ENCODE data around the gene SIGLEC12.
"Not testable (repeated sequence)": the region's sequence is repeated elsewhere in the genome, so short reads cannot be mapped to it uniquely, and the experiment has no call there.

The SIGLEC12 gene

GRCh38 chr19:51505904-51506303 lies 4.3 kb upstream of the SIGLEC12 start:
- Histone ChIP-seq H3K9ac (ENCODE audit: low read depth in 1 of 2, low read length in 2 of 2) (no peak overlapping the region), H3K27me3 (ENCODE audit: control insufficient read depth in 2 of 2, insufficient read depth in 2 of 2, low read length in 2 of 2) (no peaks in the 10 kb centered on the region), H3K9me3 (ENCODE audit: control insufficient read depth in 2 of 2, low read length in 2 of 2) (no peaks in the 10 kb centered on the region), H3K27ac (ENCODE audit: low read depth in 2 of 2, low read length in 2 of 2) (no peak overlapping the region), H3K4me1 (ENCODE audit: control insufficient read depth in 2 of 2, insufficient read depth in 2 of 2, low read length in 2 of 2) (no peaks in the 10 kb centered on the region), H3K36me3 (ENCODE audit: control insufficient read depth in 2 of 2, insufficient read depth in 2 of 2, low read length in 2 of 2) (no peaks in the 10 kb centered on the region), H3K4me3 (ENCODE audit: low read length in 2 of 2) (no peak overlapping the region)

GRCh38 chr19:51503896-51504295 lies 2.3 kb upstream of the SIGLEC12 start:
- no peaks in the 10 kb centered on the region for H3K27me3 ChIP-seq (ENCODE audit: control insufficient read depth in 2 of 2, insufficient read depth in 2 of 2, low read length in 2 of 2)
- no peaks in the 10 kb centered on the region for H3K4me1 ChIP-seq (ENCODE audit: control insufficient read depth in 2 of 2, insufficient read depth in 2 of 2, low read length in 2 of 2)
- H3K4me3 ChIP-seq (ENCODE audit: low read length in 2 of 2) = no peak overlapping the region
- no peak overlapping the region for H3K9ac ChIP-seq (ENCODE audit: low read depth in 1 of 2, low read length in 2 of 2)
- no peak overlapping the region for H3K27ac ChIP-seq (ENCODE audit: low read depth in 2 of 2, low read length in 2 of 2)
- no peaks in the 10 kb centered on the region for H3K36me3 ChIP-seq (ENCODE audit: control insufficient read depth in 2 of 2, insufficient read depth in 2 of 2, low read length in 2 of 2)
- H3K9me3 ChIP-seq (ENCODE audit: control insufficient read depth in 2 of 2, low read length in 2 of 2) = no peaks in the 10 kb centered on the region

DNA sequence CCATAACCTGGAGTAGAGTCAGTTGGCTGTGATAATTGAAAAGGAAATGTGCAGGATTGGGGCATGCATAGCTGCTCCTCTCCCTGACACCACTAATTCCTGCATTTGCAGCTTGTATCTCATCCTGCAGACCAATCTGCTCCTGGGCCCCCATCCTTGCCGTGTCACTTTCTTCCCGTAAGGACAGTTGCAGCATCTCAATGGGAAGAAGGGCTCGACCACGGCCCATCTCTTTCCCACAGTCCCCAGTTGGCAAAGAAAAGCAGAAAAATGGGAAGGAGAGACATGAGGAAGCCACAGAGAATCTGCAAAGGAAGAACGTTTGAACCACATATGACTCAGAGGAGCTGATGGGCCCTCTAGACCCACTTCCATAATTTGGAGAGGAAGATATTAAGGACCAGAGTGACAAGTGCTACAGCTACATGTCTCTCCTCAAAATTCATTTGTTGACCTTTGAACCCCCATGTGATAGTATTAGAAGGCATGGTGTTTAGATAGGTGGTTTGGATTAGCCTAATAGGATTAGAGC lies 1.8 kb upstream of the SIGLEC12 start:
- Histone ChIP-seq H3K4me3 (ENCODE audit: low read length in 2 of 2) (no peak overlapping the region), H3K4me1 (ENCODE audit: control insufficient read depth in 2 of 2, insufficient read depth in 2 of 2, low read length in 2 of 2) (no peaks in the 10 kb centered on the region), H3K9me3 (ENCODE audit: control insufficient read depth in 2 of 2, low read length in 2 of 2) (no peaks in the 10 kb centered on the region), H3K27me3 (ENCODE audit: control insufficient read depth in 2 of 2, insufficient read depth in 2 of 2, low read length in 2 of 2) (no peaks in the 10 kb centered on the region), H3K9ac (ENCODE audit: low read depth in 1 of 2, low read length in 2 of 2) (no peak overlapping the region), H3K36me3 (ENCODE audit: control insufficient read depth in 2 of 2, insufficient read depth in 2 of 2, low read length in 2 of 2) (no peaks in the 10 kb centered on the region), H3K27ac (ENCODE audit: low read depth in 2 of 2, low read length in 2 of 2) (no peak overlapping the region)

DNA sequence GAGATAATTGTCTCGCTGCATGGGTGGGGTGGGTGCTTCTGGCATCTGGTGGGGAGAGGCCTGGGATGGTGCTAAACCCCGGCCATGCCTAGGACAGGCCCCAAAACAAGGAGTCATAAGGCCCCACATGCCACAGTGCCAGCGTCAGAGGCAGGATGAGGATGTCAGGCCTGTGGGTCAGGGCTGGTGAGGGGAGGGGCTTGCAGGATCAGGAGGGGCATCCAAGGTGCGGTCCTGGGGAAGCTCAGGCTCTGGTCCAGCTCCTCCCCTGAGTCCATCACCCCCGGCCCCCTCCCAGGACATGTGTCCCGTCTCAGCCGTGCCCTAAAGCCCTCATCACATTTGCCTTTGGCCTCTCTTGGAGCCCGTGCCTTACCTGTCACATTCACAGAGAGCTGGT lies 669 bp downstream of the SIGLEC12 start:
- H3K27ac ChIP-seq (ENCODE audit: low read depth in 2 of 2, low read length in 2 of 2); H3K36me3 ChIP-seq (ENCODE audit: control insufficient read depth in 2 of 2, insufficient read depth in 2 of 2, low read length in 2 of 2); H3K27me3 ChIP-seq (ENCODE audit: control insufficient read depth in 2 of 2, insufficient read depth in 2 of 2, low read length in 2 of 2); H3K9ac ChIP-seq (ENCODE audit: low read depth in 1 of 2, low read length in 2 of 2); H3K4me3 ChIP-seq (ENCODE audit: low read length in 2 of 2); H3K4me1 ChIP-seq (ENCODE audit: control insufficient read depth in 2 of 2, insufficient read depth in 2 of 2, low read length in 2 of 2); H3K9me3 ChIP-seq (ENCODE audit: control insufficient read depth in 2 of 2, low read length in 2 of 2): not testable (repeated sequence)

GRCh38 chr19:51497666-51498065 lies 3.9 kb downstream of the SIGLEC12 start:
- Histone ChIP-seq H3K36me3 (ENCODE audit: control insufficient read depth in 2 of 2, insufficient read depth in 2 of 2, low read length in 2 of 2) (no peaks in the 10 kb centered on the region), H3K4me1 (ENCODE audit: control insufficient read depth in 2 of 2, insufficient read depth in 2 of 2, low read length in 2 of 2) (no peaks in the 10 kb centered on the region), H3K9ac (ENCODE audit: low read depth in 1 of 2, low read length in 2 of 2) (no peak overlapping the region), H3K4me3 (ENCODE audit: low read length in 2 of 2) (no peak overlapping the region), H3K27me3 (ENCODE audit: control insufficient read depth in 2 of 2, insufficient read depth in 2 of 2, low read length in 2 of 2) (no peaks in the 10 kb centered on the region), H3K27ac (ENCODE audit: low read depth in 2 of 2, low read length in 2 of 2) (no peak overlapping the region), H3K9me3 (ENCODE audit: control insufficient read depth in 2 of 2, low read length in 2 of 2) (no peaks in the 10 kb centered on the region)

GRCh38 chr19:51493776-51494175 lies 7.8 kb downstream of the SIGLEC12 start:
- Histone ChIP-seq H3K27me3 (ENCODE audit: control insufficient read depth in 2 of 2, insufficient read depth in 2 of 2, low read length in 2 of 2) (no peaks in the 10 kb centered on the region), H3K9me3 (ENCODE audit: control insufficient read depth in 2 of 2, low read length in 2 of 2) (no peaks in the 10 kb centered on the region), H3K4me1 (ENCODE audit: control insufficient read depth in 2 of 2, insufficient read depth in 2 of 2, low read length in 2 of 2) (no peaks in the 10 kb centered on the region), H3K27ac (ENCODE audit: low read depth in 2 of 2, low read length in 2 of 2) (no peak overlapping the region), H3K9ac (ENCODE audit: low read depth in 1 of 2, low read length in 2 of 2) (no peak overlapping the region), H3K36me3 (ENCODE audit: control insufficient read depth in 2 of 2, insufficient read depth in 2 of 2, low read length in 2 of 2) (no peaks in the 10 kb centered on the region), H3K4me3 (ENCODE audit: low read length in 2 of 2) (no peak overlapping the region)

- Histone ChIP-seq H3K9ac (ENCODE audit: low read depth in 1 of 2, low read length in 2 of 2) (no peak overlapping the region), H3K36me3 (ENCODE audit: control insufficient read depth in 2 of 2, insufficient read depth in 2 of 2, low read length in 2 of 2) (no peaks in the 10 kb centered on the region), H3K27ac (ENCODE audit: low read depth in 2 of 2, low read length in 2 of 2) (no peak overlapping the region), H3K4me3 (ENCODE audit: low read length in 2 of 2) (no peak overlapping the region), H3K27me3 (ENCODE audit: control insufficient read depth in 2 of 2, insufficient read depth in 2 of 2, low read length in 2 of 2) (no peaks in the 10 kb centered on the region), H3K9me3 (ENCODE audit: control insufficient read depth in 2 of 2, low read length in 2 of 2) (no peaks in the 10 kb centered on the region), H3K4me1 (ENCODE audit: control insufficient read depth in 2 of 2, insufficient read depth in 2 of 2, low read length in 2 of 2) (no peaks in the 10 kb centered on the region)
Observed at GRCh38 chr19:51491586-51491985, 10.0 kb downstream of the SIGLEC12 start.

DNA sequence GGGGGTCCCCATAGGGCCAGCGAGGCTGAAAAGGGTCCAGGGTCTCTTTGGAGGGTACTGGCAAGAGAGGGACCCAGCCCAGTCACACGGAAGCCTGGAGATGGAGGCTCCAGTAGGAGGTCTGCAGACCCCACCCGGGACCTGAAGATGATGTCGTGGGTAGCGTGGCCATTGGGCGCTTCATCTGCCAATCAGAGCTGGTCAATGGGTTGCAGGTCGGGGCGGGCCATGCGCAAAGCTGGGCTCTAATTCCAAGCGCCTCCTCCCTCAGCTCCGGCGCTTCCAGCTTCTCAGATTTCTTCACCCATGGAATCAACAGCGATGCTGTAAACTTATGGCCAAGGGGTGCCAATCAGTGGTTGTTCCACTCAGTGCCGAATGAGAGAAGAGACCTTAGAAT lies 10.9 kb downstream of the SIGLEC12 start:
- Histone ChIP-seq H3K9ac (ENCODE audit: low read depth in 1 of 2, low read length in 2 of 2) (no peak overlapping the region), H3K36me3 (ENCODE audit: control insufficient read depth in 2 of 2, insufficient read depth in 2 of 2, low read length in 2 of 2) (no peaks in the 10 kb centered on the region), H3K27me3 (ENCODE audit: control insufficient read depth in 2 of 2, insufficient read depth in 2 of 2, low read length in 2 of 2) (no peaks in the 10 kb centered on the region), H3K4me1 (ENCODE audit: control insufficient read depth in 2 of 2, insufficient read depth in 2 of 2, low read length in 2 of 2) (no peaks in the 10 kb centered on the region), H3K9me3 (ENCODE audit: control insufficient read depth in 2 of 2, low read length in 2 of 2) (no peaks in the 10 kb centered on the region), H3K4me3 (ENCODE audit: low read length in 2 of 2) (no peak overlapping the region), H3K27ac (ENCODE audit: low read depth in 2 of 2, low read length in 2 of 2) (no peak overlapping the region)

DNA sequence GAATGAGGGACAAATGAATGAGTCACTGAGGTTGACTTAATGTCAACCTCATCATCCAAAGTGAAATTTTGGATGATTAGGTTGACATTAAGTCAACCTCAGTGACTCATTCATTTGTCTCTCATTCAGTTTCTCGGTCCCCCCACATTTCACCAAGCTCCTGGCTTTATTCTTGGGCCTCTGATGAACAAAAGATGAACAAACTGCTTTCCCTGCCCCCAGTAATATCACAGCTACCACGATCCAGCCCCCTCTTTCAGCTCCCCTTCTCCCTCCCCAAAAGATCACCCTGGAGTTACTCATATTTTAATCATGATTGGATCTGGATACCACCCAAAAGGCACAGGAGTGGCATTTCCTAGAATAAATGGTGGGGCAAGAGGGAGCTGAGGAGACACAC lies 12.5 kb downstream of the SIGLEC12 start:
- Histone ChIP-seq H3K4me3 (ENCODE audit: low read length in 2 of 2) (no peak overlapping the region), H3K9ac (ENCODE audit: low read depth in 1 of 2, low read length in 2 of 2) (no peak overlapping the region), H3K36me3 (ENCODE audit: control insufficient read depth in 2 of 2, insufficient read depth in 2 of 2, low read length in 2 of 2) (no peaks in the 10 kb centered on the region), H3K27me3 (ENCODE audit: control insufficient read depth in 2 of 2, insufficient read depth in 2 of 2, low read length in 2 of 2) (no peaks in the 10 kb centered on the region), H3K9me3 (ENCODE audit: control insufficient read depth in 2 of 2, low read length in 2 of 2) (no peaks in the 10 kb centered on the region), H3K27ac (ENCODE audit: low read depth in 2 of 2, low read length in 2 of 2) (no peak overlapping the region), H3K4me1 (ENCODE audit: control insufficient read depth in 2 of 2, insufficient read depth in 2 of 2, low read length in 2 of 2) (no peaks in the 10 kb centered on the region)

DNA sequence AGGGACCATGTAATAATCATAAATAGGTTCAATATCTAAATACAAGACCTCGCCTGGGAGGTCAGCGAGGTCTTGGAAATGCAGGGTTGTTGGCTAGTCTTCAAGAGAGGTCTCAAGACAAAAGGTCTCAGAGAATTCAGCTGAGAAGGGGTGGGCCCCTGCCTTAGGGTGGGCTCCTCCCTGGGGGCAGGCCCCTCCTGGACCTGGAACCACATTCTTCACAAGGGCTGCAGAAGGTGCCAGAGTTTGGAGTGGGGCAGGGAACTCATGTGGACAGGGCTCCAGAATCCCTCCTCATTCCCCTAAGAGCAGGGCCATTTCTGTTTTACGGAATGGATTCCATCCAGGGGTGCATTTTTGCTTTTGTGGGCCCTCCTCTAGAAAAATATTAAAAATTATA lies 13.1 kb downstream of the SIGLEC12 start:
- H3K4me3 ChIP-seq (ENCODE audit: low read length in 2 of 2) = no peak overlapping the region
- H3K27ac ChIP-seq (ENCODE audit: low read depth in 2 of 2, low read length in 2 of 2) = no peak overlapping the region
- H3K27me3 ChIP-seq (ENCODE audit: control insufficient read depth in 2 of 2, insufficient read depth in 2 of 2, low read length in 2 of 2) = no peaks in the 10 kb centered on the region
- no peaks in the 10 kb centered on the region for H3K4me1 ChIP-seq (ENCODE audit: control insufficient read depth in 2 of 2, insufficient read depth in 2 of 2, low read length in 2 of 2)
- H3K9me3 ChIP-seq (ENCODE audit: control insufficient read depth in 2 of 2, low read length in 2 of 2) = no peaks in the 10 kb centered on the region
- H3K36me3 ChIP-seq (ENCODE audit: control insufficient read depth in 2 of 2, insufficient read depth in 2 of 2, low read length in 2 of 2) = no peaks in the 10 kb centered on the region
- no peak overlapping the region for H3K9ac ChIP-seq (ENCODE audit: low read depth in 1 of 2, low read length in 2 of 2)

Measured in mucosa of rectum (tissue), 2 donors.